ENCODE measurements around the gene HLCS. TPM values are rescaled to one million over a fixed set of nuclear protein-coding genes. Genes with fewer than 3 reads are reported as not detected.
A peak's percentile ranks its signal among the peaks of the same experiment; 100 is the strongest.

HLCS gene
- total RNA-seq, 2 donors from 2014 or later, result 27.2 to 38.6 TPM

DNA sequence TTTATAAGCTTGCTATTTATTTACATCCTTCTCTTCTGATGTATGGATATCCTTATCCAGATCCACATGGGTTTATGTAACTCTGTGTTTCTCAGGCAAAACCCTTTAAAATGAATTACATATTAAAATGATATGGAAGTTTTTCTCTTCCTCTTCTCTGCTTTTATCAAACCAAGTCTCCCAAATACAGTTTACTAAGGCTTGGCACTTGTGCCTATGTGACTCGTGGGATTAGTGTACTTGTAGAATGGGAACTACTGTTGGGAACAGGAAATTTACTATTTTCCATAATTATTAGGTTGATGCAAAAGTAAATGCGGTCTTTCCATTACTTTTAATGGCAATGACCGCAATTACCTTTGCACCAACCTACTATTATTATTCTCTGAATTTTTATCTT is 252.7 kb downstream of the HLCS start:
- no peak overlapping the region for H3K4me3 ChIP-seq
- H3K4me1 ChIP-seq, result peaks cover 15% of the 10 kb centered on the region
- no peak overlapping the region for H3K27ac ChIP-seq
- TF ChIP-seq POLR2A (IDR thresholded peaks at IDR 0.05), result no peak
- TF ChIP-seq CTCF (IDR thresholded peaks at IDR 0.05), result no peak
- WGBS, 2 donors, result 58 to 63% methylated on average over 3 of the region's 3 CpGs
- peaks cover 0 to 19% of the 10 kb centered on the region in 2 donors for H3K27me3 ChIP-seq
- intact Hi-C loops (cut with DNase I), result no loop called here
- H3K9me3 ChIP-seq, result no peaks in the 10 kb centered on the region
- H3K36me3 ChIP-seq (replicated peaks in 1 of 2; ENCODE audit: insufficient read depth in 1 of 2, low read depth in 2 of 2), result no peaks in the 10 kb centered on the region
- no peak for DNase-seq
- ATAC-seq, result no peak

- no peak overlapping the region for H3K27ac ChIP-seq
- H3K9me3 ChIP-seq, result no peaks in the 10 kb centered on the region
- no peak overlapping the region for H3K4me3 ChIP-seq
- H3K36me3 ChIP-seq (replicated peaks in 1 of 2; ENCODE audit: insufficient read depth in 1 of 2, low read depth in 2 of 2), result no peaks in the 10 kb centered on the region
- H3K4me1 ChIP-seq, result peaks cover 27% of the 10 kb centered on the region
- WGBS, 2 donors, result 21 to 22% methylated on average over 13 of the region's 13 CpGs
- no peak for ATAC-seq
- peaks cover 0 to 50% of the 10 kb centered on the region in 2 donors for H3K27me3 ChIP-seq
- DNase-seq, result peak in 1 of 4 donors; percentile 9
- intact Hi-C loops (cut with DNase I), result no loop called here
- TF ChIP-seq CTCF (IDR thresholded peaks at IDR 0.05), result no peak
- no peak for TF ChIP-seq POLR2A (IDR thresholded peaks at IDR 0.05)
Measured at GRCh38 chr21:36710729-36711048, 255.8 kb downstream of the HLCS start.

GRCh38 chr21:36709868-36710728 is 256.4 kb downstream of the HLCS start:
- peak in 1 of 4 donors; percentile 2 for DNase-seq
- Histone ChIP-seq H3K36me3 (replicated peaks in 1 of 2; ENCODE audit: insufficient read depth in 1 of 2, low read depth in 2 of 2) (no peaks in the 10 kb centered on the region), H3K4me1 (peaks cover 33% of the 10 kb centered on the region), H3K27me3 (peaks cover 0 to 55% of the 10 kb centered on the region in 2 donors), H3K4me3 (no peak overlapping the region), H3K27ac (no peak overlapping the region), H3K9me3 (no peaks in the 10 kb centered on the region)
- intact Hi-C loops (cut with DNase I), result no loop called here
- ATAC-seq, result no peak
- TF ChIP-seq CTCF (IDR thresholded peaks at IDR 0.05) (no peak), POLR2A (IDR thresholded peaks at IDR 0.05) (no peak)
- WGBS, 2 donors, result 12 to 13% methylated on average over 27 to 38 of the region's 38 CpGs

- Histone ChIP-seq H3K36me3 (replicated peaks in 1 of 2; ENCODE audit: insufficient read depth in 1 of 2, low read depth in 2 of 2) (no peaks in the 10 kb centered on the region), H3K4me1 (peaks cover 42% of the 10 kb centered on the region), H3K9me3 (no peaks in the 10 kb centered on the region), H3K4me3 (no peak overlapping the region), H3K27me3 (peaks cover 0 to 64% of the 10 kb centered on the region in 2 donors), H3K27ac (no peak overlapping the region)
- intact Hi-C loops (cut with DNase I), result no loop called here
- ATAC-seq, result peak; percentile 12
- no peak for TF ChIP-seq POLR2A (IDR thresholded peaks at IDR 0.05)
- TF ChIP-seq CTCF (IDR thresholded peaks at IDR 0.05), result no peak
- WGBS, 2 donors, result 5 to 14% methylated on average over 16 to 55 of the region's 55 CpGs
- DNase-seq, result peak in 1 of 4 donors; percentile 8
Measured at GRCh38 chr21:36709030-36709867, 257.2 kb downstream of the HLCS start.

Data from body of pancreas (tissue), 4 donors.